SKM-1 (cell line): ENCODE results near the gene ADAM19.

Experiments used
- DNase-seq: peaks from one replicate; lab custom pipeline; 2025; ENCODE audit not compliant: unreplicated experiment; lab: John Stamatoyannopoulos, UW

Gene ADAM19

GRCh38 chr5:157469073-157469472, 106.5 kb downstream of the ADAM19 start:
- DNase-seq: no peak

GRCh38 chr5:157468293-157468965, 107.1 kb downstream of the ADAM19 start:
- DNase-seq: no peak

GRCh38 chr5:157464519-157465171, 110.9 kb downstream of the ADAM19 start:
- DNase-seq: peak; percentile 64

GRCh38 chr5:157463621-157464518, 111.7 kb downstream of the ADAM19 start:
- DNase-seq: no peak

- DNase-seq: no peak
These were observed 112.5 kb downstream of the ADAM19 start for GRCh38 chr5:157463081-157463480.

GRCh38 chr5:157460921-157461792, 114.4 kb downstream of the ADAM19 start:
- DNase-seq: no peak

- no peak for DNase-seq
These were observed 115.6 kb downstream of the ADAM19 start, which contains the start of gene NIPAL4 for GRCh38 chr5:157459715-157460599. TSS of gene NIPAL4 (plus strand) at chr5:157460213. CDS start at chr5:157460321, 108 bp downstream.

- no peak for DNase-seq
These were observed 116.7 kb downstream of the ADAM19 start for GRCh38 chr5:157458835-157459234.

GRCh38 chr5:157457391-157457790, 118.2 kb downstream of the ADAM19 start:
- no peak for DNase-seq

GRCh38 chr5:157456301-157456700, 119.3 kb downstream of the ADAM19 start:
- no peak for DNase-seq

GRCh38 chr5:157455057-157455456, 120.5 kb downstream of the ADAM19 start:
- no peak for DNase-seq

- no peak for DNase-seq
These were observed 121.3 kb downstream of the ADAM19 start for GRCh38 chr5:157454273-157454672.

- DNase-seq: no peak
These were observed 123.8 kb downstream of the ADAM19 start for GRCh38 chr5:157451806-157452205.

- DNase-seq: no peak
These were observed 125.6 kb downstream of the ADAM19 start for GRCh38 chr5:157450024-157450423.

- no peak for DNase-seq
These were observed 126.4 kb downstream of the ADAM19 start for GRCh38 chr5:157449011-157449723.

- DNase-seq: no peak
These were observed 128.4 kb downstream of the ADAM19 start for GRCh38 chr5:157447201-157447637.

GRCh38 chr5:157446412-157446935, 129.1 kb downstream of the ADAM19 start:
- DNase-seq: no peak

GRCh38 chr5:157445745-157446411, 129.7 kb downstream of the ADAM19 start:
- DNase-seq: no peak
